Pancreas (tissue), 10 donors: Measurements from ENCODE around the gene SLC5A10. TPM values are rescaled to one million over a fixed set of nuclear protein-coding genes. Genes with fewer than 3 reads are reported as not detected.
A peak's percentile ranks its signal among the peaks of the same experiment; 100 is the strongest.

Experiments used
- ATAC-seq, 4 donors: fragments of 200-7000 bp; cut with Tn5 transposase; one replicate each; pipeline versions ENCODE4 v1.8.0 to v1.9.1; 2020; ENCODE audit warnings: mild to moderate bottlenecking in 4 of 4, moderate library complexity in 4 of 4
- DNase-seq, 6 donors: peaks; one replicate each; pipeline ENCODE4 v3.0.0-alpha.2; 2020
- FAIRE-seq: peaks from 2 replicates; lab custom pipeline; 2012; peaks lifted over from hg19 to GRCh38; lab: Jason Lieb, UNC
- H3K27ac ChIP-seq, 4 donors: fragments of 200-600 bp; sonication (generic); 1 replicate in 3 of 4; 2 replicates in 1 of 4; pipeline versions ENCODE4 v1.5.0 to v1.8.0; 2020
- H3K27me3 ChIP-seq, 4 donors: fragments of 200-600 bp; one replicate each; pipeline ENCODE4 v1.8.0; 2021
- H3K36me3 ChIP-seq, 3 donors: fragments of 200-600 bp; sonication (generic) in 1 of 3; one replicate each; pipeline versions ENCODE4 v1.5.0 to v1.8.0; 2020 to 2021
- H3K4me1 ChIP-seq, 3 donors: fragments of 200-600 bp; one replicate each; pipeline ENCODE4 v1.8.0; 2021
- H3K4me3 ChIP-seq, 4 donors: fragments of 200-600 bp; sonication (generic) in 2 of 4; one replicate each; pipeline versions ENCODE4 v1.5.0 to v1.8.0; 2020 to 2021
- H3K9me3 ChIP-seq, 4 donors: fragments of 200-600 bp; one replicate each; pipeline ENCODE4 v1.8.0; 2021
- WGBS, 2 donors: extraction: QIAGEN DNeasy Blood & Tissue Kit; methylation state at CpG; one replicate each; pipeline ENCODE4 v1.1.7; 2013; 5-methylcytosine and 5-hydroxymethylcytosine counted together
- intact Hi-C, 3 donors: fragments of 100-400 bp; cut with DNase I; formaldehyde crosslinking; loops; one replicate each; pipeline versions ENCODE4 v1.11.1 to v1.14.2; 2022
- polyA plus RNA-seq, 2 donors: library from polyadenylated mRNA; stranded (reverse); fragments of 200-250 nt; gene quantifications; one replicate each; pipeline ENCODE4 v1.2.3, GENCODE V29; 2013
- total RNA-seq, 6 donors: library from RNA; stranded (reverse); fragmentation: NEBNext Ultra II Directional in 4 of 6; extraction: Animal tissue kit (Norgen Biotek cat#: 25700) in 4 of 6; gene quantifications; one replicate each; pipeline versions ENCODE4 v1.2.1 to v1.2.4, GENCODE V29; 2021 to 2023
- TF ChIP-seq, protein P1 (sequence below), 4 donors: fragments of 200-600 bp; sonication (generic) in 3 of 4; IDR thresholded peaks; one replicate each; pipeline versions ENCODE4 v1.5.0 to v1.8.0; 2021; ENCODE audit warnings: antibody characterized with exemption in 4 of 4
- donor health status: healthy with polysubstance abuse.
- donor health status: DM: no; HTN: no; CAD: no; lungs with moderate emphysema.
- donor health status: DM: no; HTN: no; CAD: no.
- donor health status: control.
- donor health status: control.
- donor health status: Bipolar disorder and iron deficiency.
- donor health status: DM: yes; HTN: yes; CAD: no.
- donor health status: DM: no; HTN: no; CAD: no.
- donor health status: DM: no; HTN: no; CAD: no.
- donor health status: DM: yes; HTN: yes; CAD: no.

The SLC5A10 gene
- total and polyA plus RNA-seq, 8 donors = 0.02 TPM; not detected in 7

DNA sequence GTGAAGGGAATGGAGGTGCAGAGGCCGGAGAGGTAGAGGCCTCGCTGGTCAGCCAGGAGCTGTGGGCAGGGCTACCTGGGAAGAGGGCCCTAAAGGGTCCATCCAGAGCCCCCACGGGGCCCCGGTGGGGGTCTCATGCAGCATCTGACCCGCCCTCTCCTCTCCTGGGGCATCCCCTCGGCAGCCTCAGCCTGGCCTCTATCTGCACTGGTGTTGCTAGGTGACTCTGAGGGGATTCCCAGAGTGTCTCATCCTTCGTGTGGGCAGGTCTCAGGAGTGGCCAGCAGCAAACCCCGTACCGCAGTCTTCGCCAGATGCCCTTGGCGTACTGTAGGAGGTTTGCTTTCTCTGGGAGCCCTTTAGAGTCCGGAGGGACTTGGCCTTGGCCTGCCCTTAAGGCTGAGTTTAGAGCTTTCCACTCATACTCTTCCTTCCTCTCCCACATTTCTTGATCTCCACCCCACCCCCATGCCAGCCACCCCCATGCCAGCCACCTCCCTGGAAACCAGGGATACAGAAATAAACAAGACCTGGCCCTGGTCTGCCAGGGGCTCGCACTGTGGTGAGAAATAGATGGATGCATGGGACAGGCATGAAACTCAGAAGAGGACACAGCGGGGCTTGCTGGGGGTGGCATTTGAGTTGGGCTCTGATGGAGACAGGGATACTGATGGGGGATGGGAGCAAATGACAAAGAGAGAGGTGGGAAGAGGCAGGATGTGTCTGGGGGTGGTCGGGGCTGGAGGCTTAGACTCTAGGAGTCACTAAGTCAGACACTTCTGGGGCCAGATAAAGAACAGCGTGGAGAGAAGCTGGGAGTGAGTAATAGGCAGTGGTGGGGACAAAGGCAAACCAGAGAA lies 9.9 kb downstream of the SLC5A10 start:
- Histone ChIP-seq H3K4me1 (no peaks in the 10 kb centered on the region), H3K9me3 (no peaks in the 10 kb centered on the region), H3K36me3 (no peaks in the 10 kb centered on the region), H3K4me3 (no peak overlapping the region), H3K27ac (no peak overlapping the region), H3K27me3 (no peaks in the 10 kb centered on the region)
- ATAC-seq (peak in 2 of 4 donors; percentile 24 to 74), FAIRE-seq (no peak), DNase-seq (peak in 2 of 6 donors; percentile 1 to 62)
- WGBS, 2 donors = 62 to 66% methylated on average over 16 of the region's 16 CpGs
- TF ChIP-seq, protein P1, sequence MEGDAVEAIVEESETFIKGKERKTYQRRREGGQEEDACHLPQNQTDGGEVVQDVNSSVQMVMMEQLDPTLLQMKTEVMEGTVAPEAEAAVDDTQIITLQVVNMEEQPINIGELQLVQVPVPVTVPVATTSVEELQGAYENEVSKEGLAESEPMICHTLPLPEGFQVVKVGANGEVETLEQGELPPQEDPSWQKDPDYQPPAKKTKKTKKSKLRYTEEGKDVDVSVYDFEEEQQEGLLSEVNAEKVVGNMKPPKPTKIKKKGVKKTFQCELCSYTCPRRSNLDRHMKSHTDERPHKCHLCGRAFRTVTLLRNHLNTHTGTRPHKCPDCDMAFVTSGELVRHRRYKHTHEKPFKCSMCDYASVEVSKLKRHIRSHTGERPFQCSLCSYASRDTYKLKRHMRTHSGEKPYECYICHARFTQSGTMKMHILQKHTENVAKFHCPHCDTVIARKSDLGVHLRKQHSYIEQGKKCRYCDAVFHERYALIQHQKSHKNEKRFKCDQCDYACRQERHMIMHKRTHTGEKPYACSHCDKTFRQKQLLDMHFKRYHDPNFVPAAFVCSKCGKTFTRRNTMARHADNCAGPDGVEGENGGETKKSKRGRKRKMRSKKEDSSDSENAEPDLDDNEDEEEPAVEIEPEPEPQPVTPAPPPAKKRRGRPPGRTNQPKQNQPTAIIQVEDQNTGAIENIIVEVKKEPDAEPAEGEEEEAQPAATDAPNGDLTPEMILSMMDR (IDR thresholded peaks at IDR 0.05) = no peak
- intact Hi-C loops = no loop called here

DNA sequence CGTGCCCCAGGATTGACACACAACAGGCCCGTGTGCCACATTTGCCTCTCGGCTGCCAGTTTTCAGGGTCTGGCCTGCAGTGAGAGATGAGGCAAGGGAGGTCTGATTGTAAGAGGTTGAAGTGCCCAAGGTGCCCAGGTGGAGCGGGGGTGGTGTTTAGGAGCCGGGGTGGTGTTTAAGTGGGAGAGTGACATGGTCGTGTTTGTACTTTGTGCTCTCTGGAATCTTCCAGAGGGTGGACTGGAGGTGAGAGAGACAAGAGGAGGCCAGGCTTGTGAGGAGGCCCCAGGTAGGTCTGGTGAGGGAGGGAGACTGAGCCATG lies 10.5 kb downstream of the SLC5A10 start:
- Histone ChIP-seq H3K4me1 (no peaks in the 10 kb centered on the region), H3K27me3 (no peaks in the 10 kb centered on the region), H3K4me3 (no peak overlapping the region), H3K9me3 (no peaks in the 10 kb centered on the region), H3K27ac (no peak overlapping the region), H3K36me3 (no peaks in the 10 kb centered on the region)
- DNase-seq (peak in 1 of 6 donors; percentile 4), ATAC-seq (no peak), FAIRE-seq (no peak)
- 66 to 80% methylated on average over 6 of the region's 6 CpGs for WGBS, 2 donors
- intact Hi-C loops = no loop called here
- TF ChIP-seq, protein P1 (IDR thresholded peaks at IDR 0.05) = no peak

DNA sequence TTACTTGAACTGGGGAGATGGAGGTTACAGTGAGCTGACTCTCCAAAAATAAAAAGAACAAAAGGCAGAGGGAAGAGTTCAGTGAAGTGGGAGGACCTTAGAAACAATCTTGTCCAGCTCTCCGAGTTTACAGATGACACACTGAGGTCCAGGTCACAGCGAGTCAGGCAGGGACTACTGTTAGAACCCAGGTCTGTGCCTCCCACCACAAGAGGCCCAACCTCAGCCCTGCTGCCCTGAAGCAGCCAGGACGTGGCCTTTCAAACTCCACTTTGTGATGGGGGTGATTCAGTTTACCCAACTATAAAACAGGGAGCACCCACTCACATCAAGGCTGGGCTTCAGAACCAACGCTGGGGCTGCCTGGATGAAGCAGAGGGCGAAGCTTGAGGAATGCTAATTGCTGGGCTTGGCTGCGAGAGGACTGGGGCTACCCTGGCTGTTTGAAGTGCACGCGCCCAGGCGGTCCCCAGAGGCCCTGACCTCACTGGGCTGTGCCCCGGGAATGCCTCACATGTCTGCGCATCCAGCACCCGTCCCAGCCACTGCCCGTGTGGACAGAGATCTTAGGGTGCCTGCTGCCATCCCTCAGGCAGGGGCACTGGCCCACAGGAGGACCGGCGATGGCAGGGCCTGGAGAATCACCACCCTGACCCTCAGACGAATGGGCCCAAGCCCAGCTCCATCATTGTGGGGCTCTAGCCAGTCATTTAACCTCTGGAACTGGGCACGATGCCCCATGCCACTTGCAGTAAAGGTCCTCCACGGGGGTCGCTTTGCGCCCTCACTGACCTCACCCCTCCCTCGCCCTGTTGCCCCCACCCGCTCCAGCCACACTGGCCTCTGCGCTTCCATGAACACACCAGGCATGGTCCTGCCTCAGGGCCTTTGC lies 11.4 kb downstream of the SLC5A10 start:
- TF ChIP-seq, protein P1 (IDR thresholded peaks at IDR 0.05) = no peak
- FAIRE-seq (no peak), DNase-seq (peak in 3 of 6 donors; percentile 8 to 66 (median 25)), ATAC-seq (no peak)
- no peaks in the 10 kb centered on the region for H3K4me1 ChIP-seq
- no peak overlapping the region for H3K27ac ChIP-seq
- intact Hi-C loops = no loop called here
- no peak overlapping the region for H3K4me3 ChIP-seq
- WGBS, 2 donors = 74 to 82% methylated on average over 23 of the region's 23 CpGs
- no peaks in the 10 kb centered on the region for H3K27me3 ChIP-seq
- no peaks in the 10 kb centered on the region for H3K9me3 ChIP-seq
- no peaks in the 10 kb centered on the region for H3K36me3 ChIP-seq

DNA sequence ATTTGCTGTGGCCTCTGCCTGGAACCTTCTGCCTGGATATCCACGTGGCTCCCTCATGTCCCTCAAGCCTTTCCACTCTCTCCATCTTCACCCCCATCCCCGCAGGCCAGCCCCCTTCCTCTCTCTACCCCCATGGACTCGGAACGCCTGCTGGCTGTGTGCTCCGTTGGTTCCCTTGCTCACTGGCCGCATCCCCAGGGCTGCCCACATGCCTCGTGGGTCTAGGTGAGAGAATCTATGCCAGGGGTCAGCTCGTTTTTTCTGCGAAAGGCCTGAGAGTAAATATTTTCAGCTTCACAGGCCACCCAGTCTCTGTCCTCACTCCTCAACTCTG lies 12.0 kb downstream of the SLC5A10 start:
- no peaks in the 10 kb centered on the region for H3K9me3 ChIP-seq
- H3K4me1 ChIP-seq = no peaks in the 10 kb centered on the region
- H3K4me3 ChIP-seq = no peak overlapping the region
- no peak for FAIRE-seq
- intact Hi-C loops = no loop called here
- no peaks in the 10 kb centered on the region for H3K27me3 ChIP-seq
- H3K27ac ChIP-seq = no peak overlapping the region
- ATAC-seq = no peak
- 74 to 84% methylated on average over 9 of the region's 9 CpGs for WGBS, 2 donors
- DNase-seq = peak in 2 of 6 donors; percentile 8 to 10
- TF ChIP-seq, protein P1 (IDR thresholded peaks at IDR 0.05) = no peak
- no peaks in the 10 kb centered on the region for H3K36me3 ChIP-seq
